ENCODE results near the gene HSF4. TPM values are rescaled to one million over a fixed set of nuclear protein-coding genes. Genes with fewer than 3 reads are reported as not detected.
"Not testable (repeated sequence)": the region's sequence is repeated elsewhere in the genome, so short reads cannot be mapped to it uniquely, and the experiment has no call there.

Gene HSF4, protein sequence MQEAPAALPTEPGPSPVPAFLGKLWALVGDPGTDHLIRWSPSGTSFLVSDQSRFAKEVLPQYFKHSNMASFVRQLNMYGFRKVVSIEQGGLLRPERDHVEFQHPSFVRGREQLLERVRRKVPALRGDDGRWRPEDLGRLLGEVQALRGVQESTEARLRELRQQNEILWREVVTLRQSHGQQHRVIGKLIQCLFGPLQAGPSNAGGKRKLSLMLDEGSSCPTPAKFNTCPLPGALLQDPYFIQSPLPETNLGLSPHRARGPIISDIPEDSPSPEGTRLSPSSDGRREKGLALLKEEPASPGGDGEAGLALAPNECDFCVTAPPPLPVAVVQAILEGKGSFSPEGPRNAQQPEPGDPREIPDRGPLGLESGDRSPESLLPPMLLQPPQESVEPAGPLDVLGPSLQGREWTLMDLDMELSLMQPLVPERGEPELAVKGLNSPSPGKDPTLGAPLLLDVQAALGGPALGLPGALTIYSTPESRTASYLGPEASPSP
- 10 to 100 TPM; 63.4 to 87.7 TPM for total RNA-seq

DNA sequence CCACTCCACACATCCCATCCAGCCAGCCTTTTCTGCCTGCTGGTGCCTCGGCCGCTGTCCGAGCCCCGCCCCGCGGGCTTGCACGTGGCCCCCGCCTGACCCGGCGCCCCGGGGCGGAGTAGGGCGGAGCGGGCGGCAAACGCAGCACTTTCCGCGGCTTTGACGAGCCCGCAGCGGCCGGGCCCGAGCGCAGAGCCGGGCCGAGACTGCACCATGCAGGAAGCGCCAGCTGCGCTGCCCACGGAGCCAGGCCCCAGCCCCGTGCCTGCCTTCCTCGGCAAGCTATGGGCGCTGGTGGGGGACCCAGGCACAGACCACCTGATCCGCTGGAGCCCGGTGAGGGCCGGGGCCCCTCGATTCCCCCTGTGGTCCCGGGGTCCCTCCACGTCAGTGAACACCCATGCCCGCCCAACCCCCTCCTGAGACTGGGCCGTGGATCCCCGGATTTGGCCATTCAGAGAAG, at the start of gene HSF4:
TSS of gene HSF4 (plus strand) at position 147 of the 463 bp plus-strand sequence. CDS start at position 214, 67 bp downstream.
- Mint-ChIP-seq H3K27me3 (ENCODE audit: low read depth) (peaks cover 51% of the 10 kb centered on the region), H3K27ac (no peak within 1 kb of the TSS), H3K4me3 (peak within 1 kb of the TSS; percentile 74 to 75), H3K36me3 (ENCODE audit: insufficient read depth in 2 of 2) (peaks cover 0 to 6% of the 10 kb centered on the region in 2 donors), H3K9me3 (no peaks in the 10 kb centered on the region), H3K4me1 (ENCODE audit: low read depth) (peaks cover 48% of the 10 kb centered on the region)
- DNase-seq = peak in 1 of 2 donors; percentile 38
- no peak for ATAC-seq (replicated peaks in 1 of 2)

GRCh38 chr16:67114793-67115192, 49.8 kb upstream of the HSF4 start:
- H3K27ac Mint-ChIP-seq = no peak overlapping the region
- no peak overlapping the region for H3K4me3 Mint-ChIP-seq
- no peaks in the 10 kb centered on the region for H3K9me3 Mint-ChIP-seq
- peaks cover 36% of the 10 kb centered on the region for H3K4me1 Mint-ChIP-seq (ENCODE audit: low read depth)
- no peaks in the 10 kb centered on the region for H3K27me3 Mint-ChIP-seq (ENCODE audit: low read depth)
- H3K36me3 Mint-ChIP-seq (ENCODE audit: insufficient read depth in 2 of 2) = peaks cover 0 to 1% of the 10 kb centered on the region in 2 donors
- DNase-seq = no peak
- ATAC-seq (replicated peaks in 1 of 2) = no peak

- H3K27ac Mint-ChIP-seq = no peak overlapping the region
- H3K4me3 Mint-ChIP-seq = no peak overlapping the region
- ATAC-seq (replicated peaks in 1 of 2) = no peak
- no peaks in the 10 kb centered on the region for H3K27me3 Mint-ChIP-seq (ENCODE audit: low read depth)
- peaks cover 35% of the 10 kb centered on the region for H3K4me1 Mint-ChIP-seq (ENCODE audit: low read depth)
- no peaks in the 10 kb centered on the region for H3K9me3 Mint-ChIP-seq
- peaks cover 0 to 1% of the 10 kb centered on the region in 2 donors for H3K36me3 Mint-ChIP-seq (ENCODE audit: insufficient read depth in 2 of 2)
- DNase-seq = no peak
These were observed 48.9 kb upstream of the HSF4 start for GRCh38 chr16:67115639-67116038.

GRCh38 chr16:67116388-67117311, 47.9 kb upstream of the HSF4 start:
- Mint-ChIP-seq H3K27me3 (ENCODE audit: low read depth) (no peaks in the 10 kb centered on the region), H3K36me3 (ENCODE audit: insufficient read depth in 2 of 2) (peaks cover 0 to 1% of the 10 kb centered on the region in 2 donors), H3K4me3 (no peak overlapping the region), H3K9me3 (no peaks in the 10 kb centered on the region), H3K27ac (no peak overlapping the region), H3K4me1 (ENCODE audit: low read depth) (peaks cover 25% of the 10 kb centered on the region)
- DNase-seq = no peak
- ATAC-seq (replicated peaks in 1 of 2) = no peak

DNA sequence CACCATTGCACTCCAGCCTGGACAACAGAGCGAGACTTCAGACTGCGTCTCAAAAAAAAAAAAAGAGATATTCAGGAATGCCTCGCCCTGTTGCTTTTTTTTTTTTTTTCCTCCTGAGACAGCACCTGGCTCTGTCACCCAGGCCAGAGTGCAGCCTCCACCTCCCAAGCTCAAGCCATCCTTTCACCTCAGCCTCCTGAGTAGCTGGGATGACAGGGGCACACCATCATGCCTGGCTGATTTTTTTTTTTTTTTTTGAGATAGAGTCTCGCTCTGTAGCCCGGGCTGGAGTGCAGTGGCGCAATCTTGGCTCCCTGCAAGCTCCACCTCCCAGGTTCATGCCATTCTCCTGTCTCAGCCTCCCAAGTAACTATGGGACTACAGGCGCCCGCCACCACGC, 46.8 kb upstream of the HSF4 start:
- Mint-ChIP-seq H3K27me3 (ENCODE audit: low read depth) (no peaks in the 10 kb centered on the region), H3K9me3 (no peaks in the 10 kb centered on the region), H3K36me3 (ENCODE audit: insufficient read depth in 2 of 2) (peaks cover 0 to 5% of the 10 kb centered on the region in 2 donors), H3K4me3 (no peak overlapping the region), H3K4me1 (ENCODE audit: low read depth) (peaks cover 16% of the 10 kb centered on the region), H3K27ac (no peak overlapping the region)
- DNase-seq = no peak
- no peak for ATAC-seq (replicated peaks in 1 of 2)

- DNase-seq = no peak
- H3K4me1 Mint-ChIP-seq (ENCODE audit: low read depth) = peaks cover 4% of the 10 kb centered on the region
- H3K27ac Mint-ChIP-seq = no peak overlapping the region
- peaks cover 2 to 8% of the 10 kb centered on the region in 2 donors for H3K36me3 Mint-ChIP-seq (ENCODE audit: insufficient read depth in 2 of 2)
- ATAC-seq (replicated peaks in 1 of 2) = no peak
- H3K27me3 Mint-ChIP-seq (ENCODE audit: low read depth) = no peaks in the 10 kb centered on the region
- H3K9me3 Mint-ChIP-seq = no peaks in the 10 kb centered on the region
- no peak overlapping the region for H3K4me3 Mint-ChIP-seq
These were observed 44.5 kb upstream of the HSF4 start for GRCh38 chr16:67120025-67120424.

- not testable (repeated sequence) for H3K9me3 Mint-ChIP-seq; ATAC-seq (replicated peaks in 1 of 2); H3K4me1 Mint-ChIP-seq (ENCODE audit: low read depth); DNase-seq; H3K27me3 Mint-ChIP-seq (ENCODE audit: low read depth); H3K27ac Mint-ChIP-seq; H3K4me3 Mint-ChIP-seq
- peaks cover 2 to 12% of the 10 kb centered on the region in 2 donors for H3K36me3 Mint-ChIP-seq (ENCODE audit: insufficient read depth in 2 of 2)
These were observed 41.7 kb upstream of the HSF4 start for GRCh38 chr16:67122799-67123198.

GRCh38 chr16:67128417-67128816, 36.1 kb upstream of the HSF4 start:
- Mint-ChIP-seq H3K4me1 (ENCODE audit: low read depth) (peaks cover 5% of the 10 kb centered on the region), H3K9me3 (no peaks in the 10 kb centered on the region), H3K4me3 (no peak overlapping the region), H3K36me3 (ENCODE audit: insufficient read depth in 2 of 2) (peaks cover 4 to 17% of the 10 kb centered on the region in 2 donors), H3K27me3 (ENCODE audit: low read depth) (no peaks in the 10 kb centered on the region), H3K27ac (no peak overlapping the region)
- no peak for ATAC-seq (replicated peaks in 1 of 2)
- DNase-seq = no peak

DNA sequence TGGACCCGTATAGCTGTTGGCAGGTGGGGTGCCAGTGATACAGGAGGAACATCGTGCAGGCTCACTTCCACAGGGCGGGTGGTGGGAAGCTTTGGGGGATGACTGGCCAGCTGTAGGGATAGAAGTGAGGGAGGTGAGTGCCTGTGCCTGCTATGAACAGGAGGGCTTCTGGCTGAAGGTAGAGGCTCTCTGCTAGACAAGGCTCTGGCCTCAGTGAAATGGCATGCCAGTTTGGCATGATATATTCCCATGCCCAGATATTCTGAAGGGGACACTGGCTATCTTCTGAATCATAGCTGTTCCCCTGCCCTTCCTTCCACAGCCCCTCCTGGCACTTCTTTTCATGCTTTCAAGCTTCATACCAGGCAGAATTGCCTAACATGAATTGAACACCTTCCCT, 35.7 kb upstream of the HSF4 start:
- H3K36me3 Mint-ChIP-seq (ENCODE audit: insufficient read depth in 2 of 2) = peaks cover 2 to 15% of the 10 kb centered on the region in 2 donors
- H3K27ac Mint-ChIP-seq = no peak overlapping the region
- DNase-seq = no peak
- no peaks in the 10 kb centered on the region for H3K27me3 Mint-ChIP-seq (ENCODE audit: low read depth)
- H3K4me1 Mint-ChIP-seq (ENCODE audit: low read depth) = peaks cover 5% of the 10 kb centered on the region
- no peak for ATAC-seq (replicated peaks in 1 of 2)
- no peak overlapping the region for H3K4me3 Mint-ChIP-seq
- no peaks in the 10 kb centered on the region for H3K9me3 Mint-ChIP-seq

- peaks cover 5% of the 10 kb centered on the region for H3K4me1 Mint-ChIP-seq (ENCODE audit: low read depth)
- H3K36me3 Mint-ChIP-seq (ENCODE audit: insufficient read depth in 2 of 2) = peaks cover 4 to 17% of the 10 kb centered on the region in 2 donors
- H3K27me3 Mint-ChIP-seq (ENCODE audit: low read depth) = no peaks in the 10 kb centered on the region
- no peak overlapping the region for H3K4me3 Mint-ChIP-seq
- H3K27ac Mint-ChIP-seq = no peak overlapping the region
- no peaks in the 10 kb centered on the region for H3K9me3 Mint-ChIP-seq
- DNase-seq = no peak
- no peak for ATAC-seq (replicated peaks in 1 of 2)
These were observed 35.1 kb upstream of the HSF4 start for GRCh38 chr16:67129422-67129821.

DNA sequence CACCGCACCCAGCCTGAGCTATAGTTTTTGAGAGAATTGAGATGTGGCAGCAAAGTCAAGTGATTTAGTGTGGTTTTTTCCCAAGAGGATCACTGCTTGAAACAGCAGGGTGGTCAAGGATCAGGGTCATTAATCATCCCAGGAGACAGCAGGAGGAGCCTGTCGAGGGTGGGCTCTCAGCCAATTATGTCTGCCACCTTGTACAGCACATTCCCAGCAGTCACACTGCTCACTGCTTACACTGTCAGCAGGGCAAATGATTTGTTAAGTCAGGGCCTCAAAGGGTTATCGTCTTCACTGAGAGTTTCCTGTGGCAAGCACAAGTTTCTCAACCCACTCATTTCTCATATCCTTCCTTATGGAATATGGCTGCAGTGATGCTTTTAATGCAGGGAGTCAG, 26.9 kb upstream of the HSF4 start:
- Mint-ChIP-seq H3K4me3 (no peak overlapping the region), H3K27ac (no peak overlapping the region), H3K36me3 (ENCODE audit: insufficient read depth in 2 of 2) (peaks cover 14 to 17% of the 10 kb centered on the region in 2 donors), H3K4me1 (ENCODE audit: low read depth) (no peaks in the 10 kb centered on the region), H3K27me3 (ENCODE audit: low read depth) (no peaks in the 10 kb centered on the region), H3K9me3 (no peaks in the 10 kb centered on the region)
- ATAC-seq (replicated peaks in 1 of 2) (no peak), DNase-seq (no peak)

DNA sequence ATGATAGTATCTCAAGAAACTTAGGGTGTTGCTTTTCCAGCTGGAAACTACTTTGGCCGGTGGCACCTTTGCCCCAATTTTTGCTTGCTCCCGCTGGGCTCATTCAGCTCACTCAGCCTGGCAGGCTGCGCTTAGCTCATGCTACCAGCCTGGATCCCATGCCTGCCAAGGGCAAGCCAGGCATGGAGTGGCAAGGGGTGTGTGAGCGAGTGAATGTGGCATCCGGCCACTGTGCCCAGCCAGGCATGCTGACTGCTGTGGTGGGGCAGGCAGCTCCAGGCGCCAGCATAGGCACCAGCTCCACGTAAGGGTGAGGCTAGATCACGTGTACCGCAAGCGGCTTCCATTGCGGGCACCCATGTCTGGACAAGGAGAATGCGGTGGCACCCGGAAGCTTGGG, 23.2 kb upstream of the HSF4 start:
- no peaks in the 10 kb centered on the region for H3K4me1 Mint-ChIP-seq (ENCODE audit: low read depth)
- no peaks in the 10 kb centered on the region for H3K9me3 Mint-ChIP-seq
- ATAC-seq (replicated peaks in 1 of 2) = no peak
- no peaks in the 10 kb centered on the region for H3K27me3 Mint-ChIP-seq (ENCODE audit: low read depth)
- DNase-seq = no peak
- no peak overlapping the region for H3K27ac Mint-ChIP-seq
- no peak overlapping the region for H3K4me3 Mint-ChIP-seq
- H3K36me3 Mint-ChIP-seq (ENCODE audit: insufficient read depth in 2 of 2) = peaks cover 11% of the 10 kb centered on the region in 2 donors

GRCh38 chr16:67142342-67142741, 22.2 kb upstream of the HSF4 start:
- no peaks in the 10 kb centered on the region for H3K4me1 Mint-ChIP-seq (ENCODE audit: low read depth)
- ATAC-seq (replicated peaks in 1 of 2) (no peak), DNase-seq (no peak)
- H3K36me3 Mint-ChIP-seq (ENCODE audit: insufficient read depth in 2 of 2) = peaks cover 8 to 10% of the 10 kb centered on the region in 2 donors
- H3K27me3 Mint-ChIP-seq (ENCODE audit: low read depth) = no peaks in the 10 kb centered on the region
- H3K27ac Mint-ChIP-seq = no peak overlapping the region
- no peaks in the 10 kb centered on the region for H3K9me3 Mint-ChIP-seq
- H3K4me3 Mint-ChIP-seq = no peak overlapping the region
